Loucy (cell line): ENCODE data around the gene PRR29.

ENCODE experiments used
- H2AFZ ChIP-seq: fragments of 200-600 bp; sonication (generic); 2 replicates; pipeline ENCODE4 v1.6.0; 2016; ENCODE audit warnings: antibody characterized with exemption, mild to moderate bottlenecking, low read length, moderate library complexity
- H3F3A ChIP-seq: fragments of 200-600 bp; 2 replicates; pipeline ENCODE4 v1.6.0; 2016; ENCODE audit warnings: antibody characterized with exemption, low read depth, mild to moderate bottlenecking
- H3K27me3 ChIP-seq: fragments of 200-600 bp; sonication (generic); 2 replicates; pipeline ENCODE4 v1.6.1; 2014; ENCODE audit warnings: low read length, mild to moderate bottlenecking; ENCODE audit not compliant: insufficient read depth, poor library complexity, severe bottlenecking
- H3K36me3 ChIP-seq: fragments of 200-600 bp; sonication (generic); 2 replicates; pipeline ENCODE4 v1.6.1; 2016; ENCODE audit warnings: low read length; ENCODE audit not compliant: insufficient read depth
- H3K4me1 ChIP-seq: fragments of 200-600 bp; sonication (generic); 2 replicates; pipeline ENCODE4 v1.5.1; 2014; ENCODE audit warnings: low read length, mild to moderate bottlenecking; ENCODE audit not compliant: insufficient read depth, poor library complexity, severe bottlenecking
- H3K4me2 ChIP-seq: fragments of 200-600 bp; sonication (generic); 2 replicates; pipeline ENCODE4 v1.6.0; 2014; ENCODE audit warnings: antibody characterized with exemption, low read length, low read depth, mild to moderate bottlenecking; ENCODE audit not compliant: poor library complexity, severe bottlenecking
- H3K4me3 ChIP-seq: fragments of 200-600 bp; sonication (generic); 2 replicates; pipeline ENCODE4 v1.5.1; 2014; ENCODE audit warnings: low read length, mild to moderate bottlenecking, mixed read lengths; ENCODE audit not compliant: poor library complexity, severe bottlenecking
- H3K79me2 ChIP-seq: fragments of 200-600 bp; sonication (generic); 2 replicates; pipeline ENCODE4 v1.6.1; 2014; ENCODE audit warnings: low read length; ENCODE audit not compliant: insufficient read depth
- H3K9ac ChIP-seq: fragments of 200-600 bp; sonication (generic); 2 replicates; pipeline ENCODE4 v1.6.0; 2014; ENCODE audit warnings: mild to moderate bottlenecking, low read depth, low read length, moderate library complexity; ENCODE audit not compliant: poor library complexity, severe bottlenecking
- H3K9me2 ChIP-seq: fragments of 200-600 bp; sonication (generic); replicated peaks from 2 replicates; pipeline ENCODE4 v1.6.1; 2016; ENCODE audit warnings: low read depth, low read length, mixed read lengths
- H3K9me3 ChIP-seq: fragments of 200-600 bp; sonication (generic); 2 replicates; pipeline ENCODE4 v1.6.1; 2014; ENCODE audit warnings: mild to moderate bottlenecking, antibody characterized with exemption, low read length, low read depth; ENCODE audit not compliant: insufficient read depth
- H4K20me1 ChIP-seq: fragments of 200-600 bp; sonication (generic); 2 replicates; pipeline ENCODE4 v1.6.0; 2014; ENCODE audit warnings: antibody characterized with exemption, low read length, mild to moderate bottlenecking; ENCODE audit not compliant: insufficient read depth, poor library complexity, severe bottlenecking
- EZH2phosphoT487 ChIP-seq: fragments of 200-600 bp; IDR thresholded peaks from 2 replicates; pipeline ENCODE4 v1.6.1; 2018; ENCODE audit warnings: antibody characterized with exemption, mild to moderate bottlenecking, moderate library complexity, borderline replicate concordance
- TF ChIP-seq, protein P1 (sequence below): fragments of 200-600 bp; sonication (generic); conservative IDR thresholded peaks from 2 replicates; pipeline ENCODE4 v1.5.1; 2014; ENCODE audit warnings: mild to moderate bottlenecking, antibody characterized with exemption, low read length

PRR29 gene

DNA sequence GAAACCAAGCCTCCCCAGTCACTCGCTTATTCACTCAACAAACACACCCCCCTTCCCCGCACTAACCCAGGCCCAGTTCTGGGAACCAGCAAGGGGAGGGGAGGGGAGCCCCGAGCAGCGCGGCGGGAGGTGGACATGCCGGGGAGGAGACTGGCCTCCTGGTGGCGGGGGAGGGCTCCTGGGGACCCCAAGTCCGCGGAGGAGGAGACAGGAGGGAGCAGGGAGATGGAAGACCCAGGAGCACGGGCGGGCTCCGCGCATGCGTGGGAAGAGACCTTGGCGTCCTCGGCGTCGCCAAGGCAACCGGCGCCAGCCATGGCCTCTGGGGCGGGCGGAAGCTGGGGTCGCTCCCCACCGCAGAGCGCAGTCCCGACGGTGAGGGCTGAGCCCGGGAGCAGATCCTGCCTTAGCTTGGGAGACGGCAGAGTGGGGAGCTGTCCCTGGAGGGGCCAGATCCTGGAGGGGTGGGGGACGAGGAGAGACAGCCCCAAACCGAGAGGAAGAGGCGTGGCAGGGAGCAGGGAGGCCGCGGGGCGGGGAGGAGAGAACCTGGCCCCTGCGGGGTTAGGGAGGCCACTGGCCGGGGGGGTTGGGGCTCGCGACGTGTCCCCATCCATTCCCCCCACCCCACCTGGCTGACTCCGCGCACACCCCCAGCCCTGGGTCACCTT is at the start of gene PRR29:
Gene PRR29, plus strand, starts transcription at position 302 of the 671 bp plus-strand sequence. Its CDS starts 14 bp downstream, at position 316.
- no peaks in the 10 kb centered on the region for H3K27me3 ChIP-seq
- no peaks in the 10 kb centered on the region for H3K9me2 ChIP-seq
- H3K9me3 ChIP-seq, result no peaks in the 10 kb centered on the region
- peak within 1 kb of the TSS; percentile 20 for H3K9ac ChIP-seq
- H3K4me1 ChIP-seq, result peaks cover 13% of the 10 kb centered on the region
- peak within 1 kb of the TSS; percentile 57 for H3K4me2 ChIP-seq
- H3K36me3 ChIP-seq, result peaks cover 13% of the 10 kb centered on the region; the same call in 1 of the 2 replicates
- peak within 1 kb of the TSS; percentile 69 for H3K4me3 ChIP-seq
- no peak for TF ChIP-seq EZH2phosphoT487
- TF ChIP-seq, protein P1, sequence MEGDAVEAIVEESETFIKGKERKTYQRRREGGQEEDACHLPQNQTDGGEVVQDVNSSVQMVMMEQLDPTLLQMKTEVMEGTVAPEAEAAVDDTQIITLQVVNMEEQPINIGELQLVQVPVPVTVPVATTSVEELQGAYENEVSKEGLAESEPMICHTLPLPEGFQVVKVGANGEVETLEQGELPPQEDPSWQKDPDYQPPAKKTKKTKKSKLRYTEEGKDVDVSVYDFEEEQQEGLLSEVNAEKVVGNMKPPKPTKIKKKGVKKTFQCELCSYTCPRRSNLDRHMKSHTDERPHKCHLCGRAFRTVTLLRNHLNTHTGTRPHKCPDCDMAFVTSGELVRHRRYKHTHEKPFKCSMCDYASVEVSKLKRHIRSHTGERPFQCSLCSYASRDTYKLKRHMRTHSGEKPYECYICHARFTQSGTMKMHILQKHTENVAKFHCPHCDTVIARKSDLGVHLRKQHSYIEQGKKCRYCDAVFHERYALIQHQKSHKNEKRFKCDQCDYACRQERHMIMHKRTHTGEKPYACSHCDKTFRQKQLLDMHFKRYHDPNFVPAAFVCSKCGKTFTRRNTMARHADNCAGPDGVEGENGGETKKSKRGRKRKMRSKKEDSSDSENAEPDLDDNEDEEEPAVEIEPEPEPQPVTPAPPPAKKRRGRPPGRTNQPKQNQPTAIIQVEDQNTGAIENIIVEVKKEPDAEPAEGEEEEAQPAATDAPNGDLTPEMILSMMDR, result no peak
- peak within 1 kb of the TSS; percentile 34 for H2AFZ ChIP-seq
- no peaks in the 10 kb centered on the region for H4K20me1 ChIP-seq
- H3K79me2 ChIP-seq, result no peaks in the 10 kb centered on the region
- H3F3A ChIP-seq, result no peaks in the 10 kb centered on the region

DNA sequence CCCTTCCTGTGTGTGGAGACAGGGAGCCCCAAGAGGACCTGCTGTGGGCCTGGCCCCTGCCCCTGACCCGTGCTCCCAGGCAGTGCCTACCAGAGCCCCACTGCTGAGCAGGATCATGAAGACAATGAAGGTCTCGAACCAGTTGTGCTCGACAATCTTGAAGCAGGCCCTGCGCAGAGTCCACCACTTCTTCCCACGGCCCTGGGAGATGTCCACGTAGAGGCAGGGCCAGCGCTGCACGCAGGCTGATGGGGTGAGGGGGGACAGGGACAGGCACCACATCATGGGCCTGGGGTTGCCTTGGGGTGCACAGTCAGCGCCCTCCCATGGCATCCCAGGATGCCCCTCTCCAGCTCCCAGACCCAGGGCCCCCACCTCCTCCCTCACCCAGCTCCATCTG is 49.6 kb upstream of the PRR29 start:
- Histone ChIP-seq H2AFZ (no peak overlapping the region), H3K36me3 (no peaks in the 10 kb centered on the region), H3K9me2 (no peaks in the 10 kb centered on the region), H3K79me2 (peaks cover 6% of the 10 kb centered on the region; the same call in 1 of the 2 replicates), H3K4me3 (no peak overlapping the region), H3K9me3 (no peaks in the 10 kb centered on the region), H3K9ac (peak overlapping the region; percentile 84), H3K4me2 (peak overlapping the region; percentile 95), H3K4me1 (peaks cover 82% of the 10 kb centered on the region), H3K27me3 (no peaks in the 10 kb centered on the region), H4K20me1 (no peaks in the 10 kb centered on the region), H3F3A (0 out of 2 replicates have a peak, but pooled peaks cover under 1% of the 10 kb centered on the region)
- TF ChIP-seq, protein P1, result no peak
- TF ChIP-seq EZH2phosphoT487, result no peak

DNA sequence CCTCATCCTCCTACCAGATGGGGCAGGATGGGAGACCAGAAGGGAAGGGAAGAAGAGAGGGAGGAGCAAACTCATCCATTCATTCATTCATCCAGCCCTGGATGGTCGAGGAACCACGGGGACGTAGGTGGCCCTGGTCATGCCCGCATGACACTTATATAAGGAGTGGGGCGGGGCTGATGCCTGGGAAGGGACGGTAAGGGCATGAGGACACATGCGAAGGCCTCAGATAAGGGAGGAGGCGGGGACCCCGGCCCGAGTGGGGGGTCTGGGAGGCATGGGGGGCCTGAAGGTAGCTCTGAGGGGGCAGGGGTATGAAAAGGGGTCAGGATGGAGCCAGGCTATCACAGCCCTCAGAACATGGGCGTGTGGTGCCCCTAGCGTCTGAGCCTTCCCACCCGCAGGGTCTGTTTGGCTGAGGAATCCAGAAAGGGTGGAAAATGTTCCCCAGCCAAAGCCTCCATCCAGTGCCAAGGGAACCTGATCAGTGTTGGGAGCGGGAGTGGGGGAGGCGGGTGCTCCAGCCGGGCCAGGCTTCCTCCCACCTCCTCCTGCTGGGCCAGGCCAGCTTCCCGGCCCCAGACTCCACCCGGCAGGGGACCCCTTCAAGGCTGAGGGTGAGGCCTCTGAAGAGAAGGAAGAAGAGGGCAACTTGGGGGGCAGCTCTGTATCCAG is 48.4 kb upstream of the PRR29 start:
- Histone ChIP-seq H3K27me3 (no peaks in the 10 kb centered on the region), H3K36me3 (no peaks in the 10 kb centered on the region), H3K9me2 (no peaks in the 10 kb centered on the region), H4K20me1 (no peaks in the 10 kb centered on the region), H3K9me3 (no peaks in the 10 kb centered on the region), H3F3A (peaks cover 6% of the 10 kb centered on the region; the same call in 1 of the 2 replicates), H3K4me2 (no peak overlapping the region), H3K79me2 (peaks cover 6% of the 10 kb centered on the region; the same call in 1 of the 2 replicates), H3K4me3 (no peak overlapping the region), H3K9ac (peak overlapping the region; percentile 57), H2AFZ (no peak overlapping the region), H3K4me1 (peaks cover 94% of the 10 kb centered on the region)
- TF ChIP-seq, protein P1, result no peak
- no peak for TF ChIP-seq EZH2phosphoT487
